GM23248 (cell line): Measurements from ENCODE around the gene FNTB.

Experiments
- EZH2 ChIP-seq: fragments of 200-600 bp; sonication (generic); IDR thresholded peaks from 2 replicates; pipeline ENCODE4 v1.6.1; 2018; ENCODE audit warnings: antibody characterized with exemption, mild to moderate bottlenecking; ENCODE audit not compliant: insufficient read depth, poor library complexity, severe bottlenecking
- EZH2phosphoT487 ChIP-seq: fragments of 200-600 bp; sonication (generic); IDR thresholded peaks from 2 replicates; pipeline ENCODE4 v1.6.1; 2018; ENCODE audit warnings: antibody characterized with exemption, moderate library complexity, mild to moderate bottlenecking, low read depth; ENCODE audit not compliant: insufficient read depth

DNA sequence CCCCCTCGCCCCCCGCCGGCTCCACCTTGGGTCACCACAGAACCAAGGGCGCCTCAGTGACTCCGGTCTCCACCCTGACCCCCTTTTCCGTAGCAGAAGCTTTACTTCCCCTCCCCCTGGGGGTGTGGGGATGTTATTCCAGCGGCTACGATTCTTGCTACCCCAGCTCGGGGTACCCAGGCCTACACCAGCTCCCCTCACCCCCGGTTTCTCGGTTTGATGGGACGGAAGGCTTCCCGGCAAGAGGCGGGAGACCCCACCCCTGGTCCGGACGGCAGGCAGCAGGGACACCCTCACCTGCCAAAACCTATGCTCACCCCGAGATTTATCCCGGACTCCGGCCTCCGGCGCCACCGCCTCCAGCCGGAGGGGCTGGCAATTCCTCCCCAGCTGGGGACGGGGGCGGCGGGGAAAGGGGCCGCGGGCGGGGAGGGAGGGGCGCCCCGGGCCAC is 15.2 kb upstream of the FNTB start:
- TF ChIP-seq EZH2 (no peak), EZH2phosphoT487 (no peak)
